OCI-LY3 (cell line): Measurements from ENCODE around the gene NSG1.
A peak's percentile ranks its signal among the peaks of the same experiment; 100 is the strongest.

ENCODE experiments used
- H2AFZ ChIP-seq: fragments of 200-600, 300-600 bp; shearing (Covaris generic); 2 replicates; pipeline ENCODE4 v1.6.0; 2014; ENCODE audit warnings: antibody characterized with exemption, low read depth, low read length
- H3K27ac ChIP-seq: fragments of 200-600, 300-600 bp; sonication (generic); 2 replicates; pipeline ENCODE4 v1.5.1; 2014; ENCODE audit warnings: mild to moderate bottlenecking, low read length, moderate library complexity, mixed read lengths
- H3K27me3 ChIP-seq: fragments of 200-600, 300-600 bp; sonication (generic); 2 replicates; pipeline ENCODE4 v1.6.1; 2014; ENCODE audit warnings: low read depth, low read length, mixed read lengths
- H3K36me3 ChIP-seq: fragments of 200-600, 300-600 bp; sonication (generic); replicated peaks from 2 replicates; pipeline ENCODE3; 2014; ENCODE audit warnings: low read depth, low read length, mixed read lengths
- H3K4me1 ChIP-seq: fragments of 300-600, 200-600 bp; sonication (generic); 2 replicates; pipeline ENCODE4 v1.6.1; 2014; ENCODE audit warnings: low read length, mixed read lengths
- H3K4me2 ChIP-seq: fragments of 200-600, 300-600 bp; sonication (generic); 2 replicates; pipeline ENCODE4 v1.6.1; 2014; ENCODE audit warnings: low read length, mixed read lengths
- H3K4me3 ChIP-seq: fragments of 300-600, 200-600 bp; sonication (generic); 2 replicates; pipeline ENCODE4 v1.5.1; 2014; ENCODE audit warnings: antibody characterized with exemption, mild to moderate bottlenecking, low read length, moderate library complexity
- H3K79me2 ChIP-seq: fragments of 300-600, 200-600 bp; shearing (Covaris generic); 2 replicates; pipeline ENCODE4 v1.6.1; 2014; ENCODE audit warnings: mild to moderate bottlenecking, low read length, mixed read lengths
- H3K9ac ChIP-seq: fragments of 300-600, 200-600 bp; shearing (Covaris generic); 2 replicates; pipeline ENCODE4 v1.6.0; 2014; ENCODE audit warnings: mild to moderate bottlenecking, low read length, moderate library complexity
- H3K9me3 ChIP-seq: fragments of 200-600, 300-600 bp; shearing (Covaris generic); 2 replicates; pipeline ENCODE4 v1.6.1; 2014; ENCODE audit warnings: low read length, mixed read lengths; ENCODE audit not compliant: insufficient read depth
- H4K20me1 ChIP-seq: fragments of 200-600, 300-600 bp; sonication (generic); 2 replicates; pipeline ENCODE4 v1.6.1; 2016; ENCODE audit warnings: low read length, mixed read lengths; ENCODE audit not compliant: insufficient read depth
- EZH2phosphoT487 ChIP-seq: fragments of 200-600 bp; shearing (Covaris generic); IDR thresholded peaks from 2 replicates; pipeline ENCODE4 v1.6.1; 2018; ENCODE audit warnings: antibody characterized with exemption, mixed run types, low read depth
- TF ChIP-seq, protein P1 (sequence below): fragments of 200-600, 300-600 bp; sonication (generic); IDR thresholded peaks from 2 replicates; pipeline ENCODE4 v1.5.1; 2014; ENCODE audit warnings: antibody characterized with exemption, low read length, low read depth

Gene NSG1

GRCh38 chr4:4358093-4358854 lies 28.6 kb upstream of the NSG1 start:
- H3K4me1 ChIP-seq: peaks cover 33% of the 10 kb centered on the region
- no peak overlapping the region for H3K4me2 ChIP-seq
- H3K27ac ChIP-seq: no peak overlapping the region
- peaks cover 26% of the 10 kb centered on the region; the same call in 1 of the 2 replicates for H4K20me1 ChIP-seq
- no peaks in the 10 kb centered on the region for H3K27me3 ChIP-seq
- peaks cover 37% of the 10 kb centered on the region for H3K36me3 ChIP-seq
- H3K4me3 ChIP-seq: no peak overlapping the region
- TF ChIP-seq EZH2phosphoT487: no peak
- TF ChIP-seq, protein P1, sequence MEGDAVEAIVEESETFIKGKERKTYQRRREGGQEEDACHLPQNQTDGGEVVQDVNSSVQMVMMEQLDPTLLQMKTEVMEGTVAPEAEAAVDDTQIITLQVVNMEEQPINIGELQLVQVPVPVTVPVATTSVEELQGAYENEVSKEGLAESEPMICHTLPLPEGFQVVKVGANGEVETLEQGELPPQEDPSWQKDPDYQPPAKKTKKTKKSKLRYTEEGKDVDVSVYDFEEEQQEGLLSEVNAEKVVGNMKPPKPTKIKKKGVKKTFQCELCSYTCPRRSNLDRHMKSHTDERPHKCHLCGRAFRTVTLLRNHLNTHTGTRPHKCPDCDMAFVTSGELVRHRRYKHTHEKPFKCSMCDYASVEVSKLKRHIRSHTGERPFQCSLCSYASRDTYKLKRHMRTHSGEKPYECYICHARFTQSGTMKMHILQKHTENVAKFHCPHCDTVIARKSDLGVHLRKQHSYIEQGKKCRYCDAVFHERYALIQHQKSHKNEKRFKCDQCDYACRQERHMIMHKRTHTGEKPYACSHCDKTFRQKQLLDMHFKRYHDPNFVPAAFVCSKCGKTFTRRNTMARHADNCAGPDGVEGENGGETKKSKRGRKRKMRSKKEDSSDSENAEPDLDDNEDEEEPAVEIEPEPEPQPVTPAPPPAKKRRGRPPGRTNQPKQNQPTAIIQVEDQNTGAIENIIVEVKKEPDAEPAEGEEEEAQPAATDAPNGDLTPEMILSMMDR: peak; percentile 16; the same call in 1 of the 2 replicates
- H3K79me2 ChIP-seq: no peaks in the 10 kb centered on the region
- no peaks in the 10 kb centered on the region for H3K9me3 ChIP-seq
- no peak overlapping the region for H2AFZ ChIP-seq
- H3K9ac ChIP-seq: no peak overlapping the region

- no peak overlapping the region for H3K9ac ChIP-seq
- H3K27me3 ChIP-seq: no peaks in the 10 kb centered on the region
- no peak overlapping the region for H3K27ac ChIP-seq
- no peak for TF ChIP-seq EZH2phosphoT487
- TF ChIP-seq, protein P1: no peak
- H3K79me2 ChIP-seq: no peaks in the 10 kb centered on the region
- H3K36me3 ChIP-seq: peaks cover 35% of the 10 kb centered on the region
- no peak overlapping the region for H3K4me3 ChIP-seq
- H4K20me1 ChIP-seq: peaks cover 5% of the 10 kb centered on the region; the same call in 1 of the 2 replicates
- H3K4me2 ChIP-seq: no peak overlapping the region
- H3K9me3 ChIP-seq: peaks cover 10% of the 10 kb centered on the region
- H3K4me1 ChIP-seq: peaks cover 33% of the 10 kb centered on the region
- no peak overlapping the region for H2AFZ ChIP-seq
These were observed 25.0 kb upstream of the NSG1 start for GRCh38 chr4:4361883-4362282.

DNA sequence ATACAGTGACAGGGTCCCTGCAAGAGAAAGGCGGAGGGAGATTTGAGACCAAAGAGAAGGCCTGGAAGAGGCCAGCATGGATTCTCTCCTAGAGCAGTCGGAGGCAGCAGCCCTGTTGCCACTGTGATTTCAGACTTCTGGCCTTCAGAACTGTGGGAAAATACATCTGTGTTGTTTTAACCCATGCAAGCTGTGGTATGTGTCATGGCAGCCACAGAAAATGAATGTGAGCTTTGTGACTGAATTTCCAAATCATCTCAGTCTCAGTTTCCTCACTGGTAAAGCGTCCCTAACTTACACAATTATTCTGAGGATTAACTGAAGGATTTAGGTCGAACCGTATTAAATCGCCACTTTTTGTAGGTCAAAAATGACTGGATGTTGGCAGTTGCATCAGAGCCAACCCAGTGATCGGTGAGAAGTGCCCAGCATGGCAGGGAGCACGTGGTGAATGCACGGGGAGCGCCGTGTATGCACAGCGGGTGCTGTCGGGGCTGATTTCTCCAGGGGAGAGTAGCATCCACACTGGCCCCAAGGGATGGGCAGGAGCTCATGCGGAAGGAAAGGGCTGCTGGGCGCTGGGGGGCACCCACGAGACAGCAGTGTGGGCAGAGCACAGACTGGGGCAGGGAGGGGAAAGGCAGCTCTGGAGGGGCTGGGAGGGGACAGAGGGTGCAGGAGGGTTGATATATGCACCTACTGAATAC lies 23.8 kb upstream of the NSG1 start:
- TF ChIP-seq, protein P1: no peak
- no peak for TF ChIP-seq EZH2phosphoT487
- Histone ChIP-seq H2AFZ (no peak overlapping the region), H3K4me1 (peaks cover 29% of the 10 kb centered on the region), H3K79me2 (no peaks in the 10 kb centered on the region), H3K36me3 (peaks cover 32% of the 10 kb centered on the region), H3K27me3 (no peaks in the 10 kb centered on the region), H3K27ac (no peak overlapping the region), H3K4me3 (no peak overlapping the region), H3K9ac (no peak overlapping the region), H4K20me1 (peaks cover 5% of the 10 kb centered on the region; the same call in 1 of the 2 replicates), H3K4me2 (no peak overlapping the region), H3K9me3 (peaks cover 10% of the 10 kb centered on the region)

- TF ChIP-seq, protein P1: no peak
- no peak for TF ChIP-seq EZH2phosphoT487
- H3K9ac ChIP-seq: no peak overlapping the region
- peaks cover 20% of the 10 kb centered on the region for H3K4me1 ChIP-seq
- H3K27ac ChIP-seq: no peak overlapping the region
- no peak overlapping the region for H2AFZ ChIP-seq
- H3K4me2 ChIP-seq: no peak overlapping the region
- H3K27me3 ChIP-seq: no peaks in the 10 kb centered on the region
- peaks cover 2% of the 10 kb centered on the region; the same call in 1 of the 2 replicates for H4K20me1 ChIP-seq
- peaks cover 25% of the 10 kb centered on the region for H3K36me3 ChIP-seq
- H3K79me2 ChIP-seq: no peaks in the 10 kb centered on the region
- no peak overlapping the region for H3K4me3 ChIP-seq
- peaks cover 10% of the 10 kb centered on the region for H3K9me3 ChIP-seq
These were observed 22.8 kb upstream of the NSG1 start for GRCh38 chr4:4364061-4364460.
